NCI-H345 treated with DMSO at 0.1 percent for 48 hours (cell line): ENCODE results near the gene ATXN7.

ENCODE experiments used
- DNase-seq: peaks from one replicate; lab custom pipeline; 2025; ENCODE audit not compliant: unreplicated experiment; lab: John Stamatoyannopoulos, UW

ATXN7 gene, protein sequence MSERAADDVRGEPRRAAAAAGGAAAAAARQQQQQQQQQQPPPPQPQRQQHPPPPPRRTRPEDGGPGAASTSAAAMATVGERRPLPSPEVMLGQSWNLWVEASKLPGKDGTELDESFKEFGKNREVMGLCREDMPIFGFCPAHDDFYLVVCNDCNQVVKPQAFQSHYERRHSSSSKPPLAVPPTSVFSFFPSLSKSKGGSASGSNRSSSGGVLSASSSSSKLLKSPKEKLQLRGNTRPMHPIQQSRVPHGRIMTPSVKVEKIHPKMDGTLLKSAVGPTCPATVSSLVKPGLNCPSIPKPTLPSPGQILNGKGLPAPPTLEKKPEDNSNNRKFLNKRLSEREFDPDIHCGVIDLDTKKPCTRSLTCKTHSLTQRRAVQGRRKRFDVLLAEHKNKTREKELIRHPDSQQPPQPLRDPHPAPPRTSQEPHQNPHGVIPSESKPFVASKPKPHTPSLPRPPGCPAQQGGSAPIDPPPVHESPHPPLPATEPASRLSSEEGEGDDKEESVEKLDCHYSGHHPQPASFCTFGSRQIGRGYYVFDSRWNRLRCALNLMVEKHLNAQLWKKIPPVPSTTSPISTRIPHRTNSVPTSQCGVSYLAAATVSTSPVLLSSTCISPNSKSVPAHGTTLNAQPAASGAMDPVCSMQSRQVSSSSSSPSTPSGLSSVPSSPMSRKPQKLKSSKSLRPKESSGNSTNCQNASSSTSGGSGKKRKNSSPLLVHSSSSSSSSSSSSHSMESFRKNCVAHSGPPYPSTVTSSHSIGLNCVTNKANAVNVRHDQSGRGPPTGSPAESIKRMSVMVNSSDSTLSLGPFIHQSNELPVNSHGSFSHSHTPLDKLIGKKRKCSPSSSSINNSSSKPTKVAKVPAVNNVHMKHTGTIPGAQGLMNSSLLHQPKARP

DNA sequence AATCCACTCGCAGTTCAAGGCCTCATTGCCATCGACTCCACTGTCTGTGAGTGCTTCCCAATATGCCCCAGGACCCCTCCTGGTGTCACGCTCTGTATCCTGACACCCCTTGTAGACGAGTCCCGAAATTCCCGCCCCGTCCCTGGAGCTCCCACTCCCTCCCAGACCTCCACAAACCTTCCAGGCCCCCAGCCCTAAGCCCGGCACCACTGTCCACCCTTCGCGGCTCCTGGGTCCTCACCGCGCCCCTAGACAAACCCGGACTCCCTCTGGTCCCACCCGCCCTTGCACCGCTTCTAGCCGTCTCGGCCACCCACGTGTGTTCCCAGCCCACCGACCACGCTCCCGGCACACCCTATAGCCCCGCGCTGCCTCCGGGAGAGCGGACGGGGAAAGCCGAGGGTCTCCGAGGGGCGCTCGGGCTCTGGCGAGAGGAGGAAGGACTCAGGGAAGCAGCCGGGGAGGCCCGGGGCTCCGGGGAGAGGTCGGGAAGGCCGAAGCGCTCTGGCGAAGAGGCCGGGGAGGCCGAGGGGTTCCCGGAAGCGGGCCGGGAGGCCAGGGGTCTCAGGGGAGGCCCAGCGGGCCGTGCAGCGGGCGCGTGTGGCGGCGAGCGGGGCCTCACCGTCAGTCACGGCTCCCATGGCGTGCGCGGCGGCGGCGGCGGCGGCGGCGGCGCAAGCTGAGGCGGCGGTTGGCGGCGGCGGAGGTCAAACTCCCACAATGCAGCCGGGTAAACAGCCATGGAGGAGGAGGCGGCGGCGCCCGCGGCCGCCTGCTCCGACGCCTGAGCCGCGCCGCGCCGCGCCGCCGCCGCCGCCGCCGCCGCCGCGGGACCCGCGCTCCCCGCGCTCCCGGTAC is at the start of gene ATXN7, which contains the start of gene THOC7:
Gene ATXN7, plus strand, starts transcription at position 718 of the 858 bp plus-strand sequence. CDS start 48,732 bp downstream, outside the sequence.
Gene THOC7, minus strand, starts transcription at position 656 of the 858 bp plus-strand sequence. Its CDS starts 15 bp downstream, at position 641.
- DNase-seq = no peak

DNA sequence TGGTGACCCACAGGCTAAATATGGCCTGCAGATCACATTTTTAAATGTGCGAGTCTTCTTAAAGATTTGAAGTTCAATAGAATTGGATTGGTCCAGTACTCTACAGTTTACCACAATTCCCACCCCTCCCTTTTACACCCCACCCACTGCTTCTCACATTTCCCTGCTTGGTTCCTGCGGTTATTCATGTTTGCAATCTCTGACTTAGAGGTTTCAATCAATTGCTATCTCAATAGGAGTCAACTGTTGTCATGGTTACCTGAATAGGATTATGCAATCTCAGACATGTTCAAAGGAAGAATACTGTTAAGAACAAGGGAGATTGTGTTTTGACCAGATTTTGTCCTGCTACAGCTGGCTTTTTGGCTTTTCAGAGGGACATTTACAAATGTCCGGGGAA is 49.4 kb upstream of the ATXN7 start:
- DNase-seq = no peak

DNA sequence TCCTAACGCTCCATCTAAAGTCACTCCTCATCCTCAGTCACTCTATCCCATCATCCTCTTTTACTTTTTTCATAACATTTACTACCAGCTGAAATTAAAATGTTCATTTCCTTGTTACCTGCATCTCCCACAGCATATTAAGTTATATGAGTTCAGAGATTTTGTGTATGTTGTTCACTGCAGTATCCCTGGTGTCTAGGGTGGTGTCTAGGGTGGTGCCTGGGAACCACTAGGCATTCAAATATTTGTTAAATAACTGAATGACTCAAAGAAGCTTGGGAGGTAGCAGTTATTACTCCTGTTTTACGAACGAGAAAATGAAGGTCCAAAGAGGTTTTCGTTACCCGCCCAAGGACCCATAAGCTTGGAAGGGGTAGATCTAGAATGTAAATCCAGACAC is 46.4 kb upstream of the ATXN7 start:
- DNase-seq = no peak

DNA sequence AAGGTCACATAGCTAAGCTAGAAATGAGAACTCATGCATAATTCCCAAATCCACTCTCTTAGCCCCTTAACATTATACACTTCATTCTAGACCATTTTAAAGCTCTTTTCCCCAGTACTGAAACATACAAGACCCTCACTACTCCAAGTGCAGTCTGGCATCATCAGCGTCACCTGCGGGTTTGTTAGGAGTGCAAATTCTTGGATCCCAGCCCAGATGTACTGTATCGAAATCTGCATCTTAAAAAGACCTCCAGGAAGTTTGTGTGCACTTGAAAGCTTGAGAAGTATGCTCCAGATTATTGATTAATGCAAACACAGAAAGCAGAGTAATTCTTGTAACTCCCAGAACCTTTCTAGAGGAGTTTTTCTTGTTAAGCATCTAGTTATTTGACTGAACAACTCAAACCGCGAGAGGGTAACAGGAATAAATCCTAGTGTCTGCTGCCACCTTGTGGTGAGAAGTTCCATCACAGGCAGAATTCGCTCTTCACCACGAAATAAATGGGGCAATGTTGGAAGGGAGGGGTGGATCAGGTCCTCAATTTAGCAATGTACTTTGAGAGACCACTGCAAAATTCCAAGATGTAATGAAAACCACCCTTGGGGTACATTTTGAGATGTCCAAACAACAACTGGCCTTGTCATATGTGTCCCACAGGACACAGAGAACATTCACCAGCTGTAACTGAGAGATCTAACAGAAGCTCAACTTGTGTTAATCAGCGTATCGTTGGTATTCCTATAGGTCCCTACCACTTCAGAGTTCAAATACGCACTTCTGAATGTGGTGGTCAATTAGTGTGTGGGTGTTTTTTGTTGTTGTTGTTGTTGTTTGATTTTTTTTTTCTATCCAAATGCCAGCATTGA is 45.2 kb upstream of the ATXN7 start:
- DNase-seq = peak; percentile 68

DNA sequence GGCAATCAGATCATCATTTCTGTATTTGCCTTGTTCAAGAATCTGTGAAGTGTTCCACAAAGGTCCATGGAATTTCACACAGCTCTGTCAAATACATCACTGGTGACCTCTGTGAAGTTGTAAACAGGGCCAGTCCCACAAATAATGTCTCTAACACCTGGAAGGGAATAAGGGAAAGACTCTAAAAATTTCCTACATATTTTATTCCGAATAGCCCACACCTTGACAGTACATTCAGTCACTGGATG is 44.6 kb upstream of the ATXN7 start, which contains the start of gene C3orf49:
Gene C3orf49, plus strand, starts transcription at position 149 of the 248 bp plus-strand sequence. CDS start 173 bp downstream, outside the sequence.
- no peak for DNase-seq

DNA sequence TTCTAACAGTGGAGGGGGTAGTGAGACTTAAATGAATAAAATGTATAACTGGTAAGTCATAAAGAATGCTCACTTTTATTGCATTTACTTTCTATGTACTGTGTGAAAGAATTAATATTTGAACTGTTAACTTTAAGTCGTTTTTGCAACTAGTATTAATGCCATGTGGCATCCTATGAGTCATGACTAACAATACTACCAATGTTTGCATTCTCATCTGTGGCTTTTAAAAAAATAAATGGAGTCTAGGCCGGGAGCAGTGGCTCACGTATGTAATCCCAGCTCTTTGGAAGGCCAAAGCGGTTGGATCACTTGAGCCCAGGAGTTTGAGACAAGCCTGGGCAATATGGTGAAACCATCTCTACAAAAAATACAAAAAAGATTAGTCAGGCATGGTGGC is 39.4 kb upstream of the ATXN7 start:
- DNase-seq = no peak

DNA sequence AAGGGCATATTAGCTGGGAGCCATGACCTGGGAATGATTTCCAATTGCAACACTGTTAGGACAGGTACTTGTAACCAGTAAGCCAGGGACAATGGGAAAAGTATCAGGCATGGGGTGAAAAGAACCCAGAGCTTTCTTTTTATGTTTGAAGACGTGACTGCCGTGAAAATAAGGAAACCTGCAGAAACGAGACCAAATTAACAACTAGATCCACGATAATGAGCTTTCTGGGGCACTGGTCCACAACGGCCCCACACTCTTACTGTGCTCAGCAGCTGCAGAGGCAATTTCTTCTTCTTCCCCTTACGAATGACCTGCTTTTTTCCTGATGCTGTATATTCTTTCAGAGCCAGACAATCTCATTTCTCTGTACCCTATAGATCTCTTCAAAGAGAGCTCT is 33.1 kb upstream of the ATXN7 start:
- DNase-seq = no peak

DNA sequence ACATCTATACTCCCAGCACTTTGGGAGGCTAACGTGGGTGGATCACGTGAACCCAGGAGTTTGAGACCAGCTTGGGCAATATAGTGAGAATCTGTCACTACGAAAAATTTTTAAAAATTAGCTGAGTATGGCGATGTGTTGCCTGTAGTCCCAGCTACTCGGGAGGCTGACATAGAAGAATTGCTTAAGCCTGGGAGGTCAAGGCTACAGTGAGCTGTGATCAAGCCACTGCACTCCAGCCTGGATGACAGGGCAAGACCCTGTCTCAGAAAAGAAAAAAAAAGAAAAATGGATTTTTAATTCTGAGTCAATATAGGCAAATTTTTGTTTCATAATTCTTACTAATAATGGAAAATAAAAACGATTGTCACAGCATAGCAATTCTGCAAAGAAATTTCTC is 31.3 kb upstream of the ATXN7 start:
- DNase-seq = no peak

DNA sequence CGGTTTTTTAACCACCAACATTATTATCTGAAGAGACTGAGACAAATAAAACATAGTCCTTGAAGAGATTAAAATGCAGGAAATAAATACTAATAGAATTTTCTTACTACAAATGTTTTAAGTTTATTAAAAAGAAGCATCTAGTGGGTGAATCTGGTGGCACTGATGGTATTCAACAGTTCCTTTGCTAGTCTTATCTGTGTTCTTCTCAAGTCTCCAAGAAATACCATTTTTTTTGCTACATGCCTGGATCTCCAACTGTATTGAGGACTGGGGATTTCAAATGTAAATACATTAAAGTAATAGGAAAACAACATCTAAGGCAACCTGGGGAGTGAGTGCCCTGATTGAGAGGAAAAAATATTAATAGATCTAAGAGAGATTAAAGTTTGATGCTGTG is 22.0 kb upstream of the ATXN7 start:
- no peak for DNase-seq

DNA sequence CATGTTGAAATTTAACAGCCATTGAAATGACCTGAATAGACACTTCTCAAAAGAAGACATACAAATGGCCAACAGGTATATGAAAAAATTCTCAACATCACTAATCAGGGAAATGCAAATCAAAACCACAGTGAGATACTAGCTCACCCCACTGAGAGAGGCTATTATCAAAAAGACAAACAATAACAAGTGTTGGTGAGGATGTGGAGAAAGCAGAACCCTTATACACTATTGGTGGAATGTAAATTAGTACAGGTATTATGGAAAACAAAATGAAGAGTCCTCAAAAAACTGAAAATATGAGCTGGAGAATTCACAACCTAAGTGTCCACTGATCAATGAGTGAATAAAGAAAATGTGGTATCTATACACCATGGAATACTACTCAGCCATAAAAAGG is 21.5 kb upstream of the ATXN7 start:
- no peak for DNase-seq

DNA sequence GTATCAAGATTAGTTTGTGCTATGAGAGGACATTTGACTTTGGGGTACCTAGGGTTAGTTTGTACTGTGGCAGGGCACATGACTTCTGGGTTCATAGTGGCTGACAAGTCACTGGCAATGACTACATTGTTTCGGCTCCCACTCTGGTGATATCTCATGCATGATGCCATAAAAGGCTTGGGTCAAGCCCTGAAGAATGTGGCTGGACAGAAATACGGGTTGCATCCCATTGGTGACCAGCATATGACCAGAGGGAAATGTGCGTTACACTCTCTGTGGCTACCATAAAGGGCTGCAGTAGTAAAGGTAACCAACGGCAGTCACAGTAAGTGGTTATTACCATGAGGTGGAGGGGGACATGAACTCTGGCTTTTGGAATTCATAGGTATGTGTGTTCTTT is 18.5 kb upstream of the ATXN7 start:
- no peak for DNase-seq

DNA sequence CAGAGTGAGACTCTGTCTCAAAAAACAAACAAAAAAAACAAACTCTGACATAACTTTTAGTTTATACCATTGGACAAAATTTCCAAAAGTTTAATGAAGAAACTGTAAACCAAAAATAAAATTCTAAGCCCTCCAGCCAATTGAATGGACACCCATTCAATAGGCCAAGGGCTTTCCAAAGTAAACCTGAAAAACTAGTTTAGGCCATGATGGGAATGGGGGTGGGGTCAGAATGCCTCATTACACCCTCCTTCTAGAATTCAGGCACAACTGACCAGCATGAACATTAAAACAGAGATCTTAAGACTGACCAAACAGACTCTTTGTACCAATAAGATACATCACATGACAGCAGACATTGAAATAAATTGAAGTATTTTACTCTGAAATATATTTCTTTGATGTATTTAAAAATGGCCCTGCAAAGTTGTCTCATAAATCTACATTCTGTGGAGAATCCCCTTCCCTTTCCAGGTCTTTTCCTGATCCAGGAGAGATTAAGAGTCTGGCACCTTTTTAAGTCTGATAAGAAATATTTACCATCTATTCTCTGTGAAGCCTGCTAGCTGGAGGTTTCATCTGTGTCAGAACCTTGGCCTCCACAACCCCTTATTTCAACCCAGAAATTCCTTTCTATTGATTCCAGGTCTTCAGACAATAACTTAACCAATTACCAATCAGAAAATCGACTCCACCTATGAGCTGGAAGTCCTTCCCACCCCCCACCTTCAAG is 15.8 kb upstream of the ATXN7 start:
- no peak for DNase-seq

DNA sequence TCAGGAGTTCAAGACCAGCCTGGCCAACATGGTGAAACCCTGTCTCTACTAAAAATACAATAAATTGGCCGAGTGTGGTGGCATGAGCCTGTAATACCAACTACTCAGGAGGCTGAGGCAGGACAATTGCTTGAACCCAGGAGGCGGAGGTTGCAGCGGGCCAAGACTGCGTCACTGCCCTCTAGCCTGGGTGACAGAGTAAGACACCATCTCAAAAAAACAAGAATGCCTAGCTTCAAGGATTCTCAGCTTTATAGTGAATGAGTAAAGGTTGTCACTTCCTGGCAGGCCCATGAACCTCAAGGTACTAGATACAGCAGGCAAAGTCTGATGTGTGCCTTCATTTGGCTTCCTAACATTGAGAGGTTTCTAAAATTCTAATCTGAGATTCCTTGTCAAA is 14.5 kb upstream of the ATXN7 start:
- no peak for DNase-seq

DNA sequence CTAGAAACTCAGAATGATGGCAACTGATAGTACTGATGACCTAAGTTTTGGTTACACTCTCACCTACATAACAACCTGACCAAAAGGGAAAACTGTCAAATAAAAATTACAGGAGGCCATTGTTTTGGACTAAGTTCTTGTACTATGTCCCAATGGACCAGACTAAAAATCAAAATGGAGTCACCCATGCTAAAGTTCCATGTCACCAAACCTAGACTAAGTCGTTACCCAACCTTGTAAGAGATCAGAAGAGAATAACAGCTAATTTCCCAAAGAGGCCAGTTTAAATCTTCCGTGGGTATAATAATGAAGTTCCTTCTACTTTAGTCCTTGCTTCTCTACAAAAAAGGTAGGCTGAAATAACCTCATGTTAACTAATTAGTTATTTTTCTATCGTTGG is 12.4 kb upstream of the ATXN7 start:
- DNase-seq = no peak

DNA sequence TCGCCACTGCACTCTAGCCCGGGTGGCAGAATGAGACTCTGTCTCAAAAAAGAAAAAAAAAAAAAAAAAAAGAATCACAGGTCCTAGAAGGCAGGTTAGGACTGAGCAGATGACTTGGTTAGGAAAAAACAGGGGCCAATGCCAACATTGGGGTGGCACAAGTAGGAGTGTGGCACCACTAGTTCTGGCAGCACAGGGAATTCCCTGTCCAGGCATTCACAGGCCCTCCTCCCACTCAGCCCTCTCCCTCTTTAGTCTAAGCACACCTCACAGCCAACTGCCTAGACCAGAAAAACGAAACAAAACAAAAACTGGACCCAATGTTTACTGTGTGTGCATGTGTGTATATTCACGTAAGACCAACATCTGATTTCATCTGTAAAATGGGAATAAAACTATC is 10.6 kb upstream of the ATXN7 start:
- DNase-seq = no peak

DNA sequence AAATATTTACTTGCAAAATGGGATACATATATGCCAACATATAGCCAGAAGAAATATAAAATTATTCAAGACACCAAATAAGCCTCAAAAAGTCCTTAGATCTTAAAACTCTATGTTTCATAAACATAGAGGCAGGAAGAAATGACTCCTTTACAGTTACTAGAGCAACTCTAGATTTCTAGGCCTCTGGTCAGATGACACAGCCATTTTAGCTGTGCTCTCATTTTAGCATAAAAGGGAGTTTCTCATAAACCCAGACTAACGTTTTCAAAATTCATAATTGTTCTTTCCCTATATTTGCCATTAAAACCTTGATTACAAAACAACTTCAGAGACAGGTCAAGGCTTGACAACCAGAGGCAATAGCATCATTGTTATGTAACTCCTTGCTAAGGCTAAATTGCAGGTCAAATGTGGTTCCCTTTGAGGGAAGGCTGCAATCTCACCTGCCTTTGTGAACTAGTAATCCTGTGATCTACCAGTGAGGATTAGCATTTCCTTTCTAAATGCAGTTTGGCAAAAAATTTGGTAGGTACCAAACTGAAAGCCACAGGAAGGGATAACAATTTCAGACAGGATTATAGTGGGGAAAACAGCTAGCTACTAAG is 8.2 kb upstream of the ATXN7 start:
- DNase-seq = no peak

DNA sequence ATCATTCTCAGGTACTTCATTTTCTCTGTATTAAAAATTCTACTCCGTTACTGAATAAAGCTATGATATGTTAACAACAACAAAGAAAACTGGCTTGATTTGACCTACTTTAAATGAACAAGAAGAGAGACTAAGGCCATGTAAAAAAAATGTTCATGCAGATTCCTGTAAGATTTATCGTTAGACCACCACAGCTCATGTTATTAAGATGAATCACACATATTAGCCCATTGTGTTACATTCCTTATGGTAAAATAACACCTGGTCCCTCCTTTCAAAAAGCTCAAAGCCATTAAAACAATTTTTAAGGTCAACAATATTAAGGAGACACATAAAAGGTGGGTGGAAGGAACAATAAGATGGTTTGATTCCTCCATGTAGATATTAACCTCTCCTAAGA is 6.4 kb upstream of the ATXN7 start:
- DNase-seq = no peak

DNA sequence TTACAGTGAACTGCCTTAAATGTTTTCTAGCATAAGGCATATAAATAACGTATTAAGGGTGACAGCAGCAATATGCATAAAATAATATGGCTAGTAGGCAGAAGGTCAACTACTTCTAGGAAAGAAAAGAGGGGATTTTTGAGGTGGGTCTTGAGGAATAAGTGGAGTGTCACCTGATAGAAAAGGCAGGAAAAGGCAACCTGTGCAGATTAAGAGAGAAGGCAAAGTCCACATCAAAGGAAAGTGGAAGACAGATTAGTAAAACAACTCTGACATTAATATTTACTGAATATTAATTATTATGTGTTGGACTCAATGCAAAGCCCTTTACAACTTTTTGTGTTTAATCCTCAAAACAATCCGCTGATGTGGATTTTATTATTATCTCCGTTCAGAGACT is 2.9 kb upstream of the ATXN7 start:
- DNase-seq = no peak

DNA sequence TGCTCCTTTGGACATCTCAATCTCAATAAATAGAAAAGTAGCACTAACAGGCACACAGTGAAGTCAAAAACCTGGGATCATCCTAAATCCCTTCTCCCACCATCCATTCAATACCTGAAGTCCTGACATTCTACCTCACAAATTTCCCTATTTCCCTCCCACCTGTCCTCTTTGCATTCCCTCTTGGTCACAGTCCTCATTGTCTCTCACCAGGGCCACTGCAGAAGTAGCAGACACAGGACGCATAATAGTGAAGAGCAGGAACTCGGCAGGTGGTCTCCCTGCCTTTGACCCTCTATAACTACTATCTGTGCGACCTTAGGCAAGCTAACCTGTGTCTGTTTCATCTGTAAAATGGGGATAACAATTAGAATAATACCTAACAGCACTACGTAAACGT is 2.4 kb upstream of the ATXN7 start:
- no peak for DNase-seq
